Amniotic epithelial cell (primary cell): ENCODE data around the gene GIPC1.

Experiments
- DNase-seq: peaks from one replicate; pipeline ENCODE4 v3.0.0-alpha.2; 2010; ENCODE audit warnings: low read depth

GIPC1 gene

DNA sequence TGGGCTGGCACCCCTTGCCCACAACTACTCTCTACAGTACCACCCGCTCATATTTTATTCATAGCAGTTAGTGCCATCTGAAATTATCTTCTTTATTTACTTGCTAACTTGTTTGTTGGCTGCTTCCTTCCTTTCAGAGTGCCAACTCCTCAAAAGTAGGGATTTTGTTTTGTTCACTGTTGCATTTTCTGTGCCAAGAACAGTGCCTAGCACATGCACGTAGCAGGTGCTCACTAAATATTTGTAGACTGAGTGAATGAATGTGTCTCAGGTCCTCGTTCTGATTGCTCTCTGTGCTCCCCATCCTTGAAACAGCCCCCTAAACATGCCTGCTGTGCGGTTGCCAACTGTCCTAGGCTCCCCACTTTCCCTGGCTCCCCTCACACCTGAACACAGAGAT lies 1.5 kb downstream of the GIPC1 start:
- DNase-seq, result no peak

DNA sequence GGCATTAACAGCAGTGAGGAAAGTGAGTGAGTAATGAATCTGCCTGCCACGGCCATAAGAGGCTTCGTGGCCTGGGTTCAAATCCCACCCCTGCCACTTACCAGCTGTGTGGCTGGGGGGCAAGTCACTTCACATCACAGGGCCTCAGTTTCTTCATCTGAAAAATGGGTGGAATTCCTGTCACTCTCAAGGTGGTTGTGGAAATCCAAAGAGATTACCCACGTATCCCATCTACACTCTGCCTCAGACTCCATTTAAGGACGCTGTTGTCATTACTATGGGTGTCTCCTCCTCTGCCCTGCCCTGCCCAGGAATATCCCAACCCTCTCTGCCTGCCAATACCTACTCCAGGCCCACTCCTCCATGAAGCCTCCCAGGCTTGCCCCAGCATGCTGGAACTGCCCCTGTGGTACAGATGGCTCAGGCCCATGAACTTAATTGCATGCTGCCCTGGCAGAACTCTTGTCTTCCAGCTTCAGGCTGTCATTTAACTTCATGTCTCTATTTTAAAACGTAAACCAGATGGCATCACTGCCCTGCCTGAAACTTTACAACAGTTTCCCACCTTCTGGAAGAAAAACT lies 3.1 kb downstream of the GIPC1 start:
- DNase-seq, result no peak

DNA sequence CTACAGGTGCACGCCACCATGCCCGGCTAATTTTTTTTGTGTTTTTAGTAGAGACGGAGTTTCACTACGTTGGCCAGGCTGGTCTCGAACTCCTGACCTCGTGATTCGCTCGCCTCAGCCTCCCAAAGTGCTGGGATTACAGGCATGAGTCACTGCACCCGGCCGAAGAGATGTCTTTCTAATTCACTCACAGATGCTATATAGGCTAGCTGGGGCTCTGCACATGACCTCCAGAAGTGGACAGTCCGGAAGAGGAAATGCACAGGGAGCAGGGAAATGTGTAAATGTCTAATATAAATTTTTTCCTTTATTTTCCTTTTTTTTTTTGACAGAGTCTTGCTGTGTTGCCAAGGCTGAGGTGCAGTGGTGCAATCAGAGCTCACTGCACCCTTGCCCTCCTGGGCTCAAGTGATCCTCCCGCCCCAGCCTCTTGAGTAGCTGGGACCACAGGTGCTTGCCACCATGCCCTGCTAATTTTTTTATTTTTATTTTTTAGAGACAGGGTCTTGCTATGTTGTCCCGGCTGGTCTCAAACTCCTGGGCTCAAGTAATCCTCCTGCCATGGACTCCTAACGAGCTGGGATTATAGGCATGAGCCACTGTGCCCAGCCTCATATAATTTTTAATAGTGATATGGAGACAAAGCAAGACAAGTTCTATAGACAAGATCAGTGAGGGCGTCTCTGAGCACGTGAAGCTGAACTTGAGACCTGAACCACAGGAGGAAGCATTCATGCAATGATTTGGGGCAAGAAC lies 8.4 kb downstream of the GIPC1 start:
- no peak for DNase-seq

DNA sequence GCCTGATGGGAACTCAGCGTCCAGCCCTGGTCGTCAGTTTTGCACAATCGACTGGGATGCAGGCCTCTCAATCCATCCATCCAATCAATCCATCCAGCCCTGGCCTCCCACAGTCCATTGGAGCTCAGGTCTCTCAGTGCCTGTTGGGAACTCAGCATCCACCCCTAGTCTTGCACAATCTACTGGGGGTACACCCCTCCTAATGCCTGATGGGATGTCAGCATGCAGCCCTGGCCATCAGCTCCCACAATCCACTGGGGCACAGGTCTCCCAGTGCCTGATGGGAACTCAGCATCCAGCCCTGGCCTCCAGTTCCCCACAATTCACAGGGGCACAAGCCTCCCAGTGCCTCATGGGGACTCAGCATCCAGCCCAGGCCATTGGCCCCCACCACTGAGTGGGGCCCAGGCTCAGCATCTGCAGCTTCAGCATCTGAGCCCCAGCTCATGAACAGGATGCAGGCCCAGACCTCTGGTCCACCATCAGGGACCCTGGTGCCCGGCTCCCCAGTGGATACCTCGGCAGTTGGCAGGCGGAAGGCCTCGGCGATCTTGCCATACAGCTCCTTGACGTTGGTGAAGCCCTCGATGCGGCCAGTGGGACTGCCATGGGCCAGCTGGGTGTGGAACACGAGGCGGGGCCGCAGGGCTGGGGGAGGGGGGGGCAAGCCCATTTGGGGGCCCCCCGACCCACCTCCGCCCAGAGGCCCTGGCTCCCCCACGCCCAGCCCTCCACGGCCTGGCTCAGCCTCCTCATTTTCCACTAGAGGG lies 13.6 kb downstream of the GIPC1 start:
- DNase-seq, result no peak

DNA sequence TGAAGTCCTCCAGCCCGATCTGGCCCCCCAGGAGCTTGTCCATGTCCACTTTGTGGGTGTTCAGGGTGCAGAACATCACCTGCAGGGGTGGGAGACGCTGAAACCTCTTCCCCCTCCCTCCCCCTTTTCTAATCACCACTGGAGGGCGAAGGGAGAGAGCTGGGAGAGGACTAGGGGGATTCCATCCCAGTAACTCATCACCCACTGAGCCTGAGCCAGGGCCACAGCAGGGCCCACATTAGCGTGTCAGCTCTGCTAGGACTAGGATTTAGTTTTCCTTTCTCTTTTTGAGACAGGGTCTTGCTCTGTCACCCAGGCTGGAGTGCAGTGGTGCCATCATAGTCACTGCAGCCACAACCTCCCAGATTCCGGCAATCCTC lies 15.2 kb downstream of the GIPC1 start:
- no peak for DNase-seq

DNA sequence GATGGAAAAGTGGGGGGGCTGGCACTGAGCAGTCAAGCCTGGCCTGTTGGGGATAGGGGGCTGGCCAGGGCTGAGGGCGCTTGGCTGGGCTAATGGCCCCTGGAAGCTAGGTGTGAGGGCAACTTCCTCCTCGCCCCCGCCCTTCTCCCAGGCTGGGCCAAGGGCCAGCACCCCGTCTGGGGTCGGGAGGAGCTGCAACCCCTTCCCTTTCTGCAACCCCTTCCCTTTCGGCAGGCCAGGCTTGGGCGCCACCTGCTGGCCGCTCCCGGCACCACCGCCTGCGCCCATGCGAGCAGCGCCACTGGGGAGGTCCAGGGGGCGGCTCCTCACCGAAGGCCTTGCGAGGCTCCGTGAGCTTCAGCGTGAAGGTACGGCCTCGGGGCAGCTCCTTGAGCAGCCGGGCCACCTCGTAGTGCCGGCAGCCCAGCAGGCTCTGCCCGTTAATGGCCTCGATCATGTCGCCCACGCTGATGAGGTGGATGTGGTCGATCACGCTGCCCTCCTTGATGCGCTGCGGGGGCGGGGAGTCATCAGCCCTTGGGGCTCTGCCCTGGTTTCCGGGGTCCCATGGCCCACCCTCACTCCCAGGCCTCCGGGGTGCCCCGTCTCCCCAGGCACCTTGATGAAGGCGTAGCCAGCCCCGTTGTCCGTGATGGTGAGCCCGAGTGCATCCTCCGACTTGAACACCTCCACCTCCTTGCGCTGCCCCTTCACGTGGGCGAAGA lies 15.8 kb downstream of the GIPC1 start:
- no peak for DNase-seq

DNA sequence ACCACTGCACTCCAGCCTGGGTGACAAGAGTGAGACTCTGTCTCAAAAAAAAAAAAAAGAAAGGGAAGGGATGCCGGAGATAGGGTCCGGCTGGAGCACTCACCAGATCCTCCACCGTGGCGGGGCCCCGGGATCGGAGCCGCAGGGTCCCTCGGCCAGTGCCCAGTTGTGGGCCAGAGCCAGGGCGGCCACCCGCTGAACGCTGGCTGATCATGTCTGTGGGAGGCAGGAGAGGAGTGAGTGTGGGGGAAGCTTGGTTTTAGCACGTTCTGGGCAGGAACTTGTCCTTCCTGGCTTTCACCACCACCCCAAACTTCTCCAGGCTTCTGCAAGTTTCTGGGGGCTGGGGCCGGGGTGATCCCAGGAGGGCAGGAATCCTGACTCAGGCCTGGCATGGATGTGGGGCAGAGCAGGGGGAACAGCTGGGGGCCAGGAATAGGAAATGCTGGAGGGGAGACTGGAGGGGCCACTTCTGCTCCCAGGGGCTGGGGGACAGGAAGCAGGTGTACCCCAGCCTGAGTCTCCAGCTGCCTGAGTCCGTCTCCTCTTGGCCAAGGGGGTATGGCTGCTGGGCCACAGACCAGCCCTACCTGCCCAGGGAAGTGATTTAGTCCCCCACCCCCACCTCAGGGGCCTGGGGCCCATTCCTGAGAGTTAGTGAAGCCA lies 16.5 kb downstream of the GIPC1 start:
- DNase-seq, result no peak

DNA sequence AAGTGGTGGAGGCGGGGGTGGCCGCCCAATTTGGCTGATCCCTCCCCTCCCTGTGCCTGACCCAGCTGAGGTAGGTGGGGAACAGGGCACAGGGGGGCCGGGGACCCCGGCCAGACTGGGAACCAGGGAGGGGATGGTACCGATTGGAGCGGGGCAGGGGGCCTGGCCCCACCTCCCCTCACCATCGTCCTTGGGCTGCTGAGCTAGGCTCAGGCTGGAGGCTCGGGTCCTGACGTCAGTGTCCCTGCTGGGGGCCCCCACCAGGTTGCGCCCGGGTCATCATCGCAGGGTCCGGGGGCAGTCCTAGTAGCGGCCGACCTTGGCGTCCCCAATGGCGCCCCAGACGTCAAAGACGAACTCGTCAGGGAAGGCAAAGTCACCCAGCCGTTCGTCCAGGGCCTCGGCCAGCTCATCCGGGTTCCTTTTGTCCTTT lies 17.8 kb downstream of the GIPC1 start:
- no peak for DNase-seq

DNA sequence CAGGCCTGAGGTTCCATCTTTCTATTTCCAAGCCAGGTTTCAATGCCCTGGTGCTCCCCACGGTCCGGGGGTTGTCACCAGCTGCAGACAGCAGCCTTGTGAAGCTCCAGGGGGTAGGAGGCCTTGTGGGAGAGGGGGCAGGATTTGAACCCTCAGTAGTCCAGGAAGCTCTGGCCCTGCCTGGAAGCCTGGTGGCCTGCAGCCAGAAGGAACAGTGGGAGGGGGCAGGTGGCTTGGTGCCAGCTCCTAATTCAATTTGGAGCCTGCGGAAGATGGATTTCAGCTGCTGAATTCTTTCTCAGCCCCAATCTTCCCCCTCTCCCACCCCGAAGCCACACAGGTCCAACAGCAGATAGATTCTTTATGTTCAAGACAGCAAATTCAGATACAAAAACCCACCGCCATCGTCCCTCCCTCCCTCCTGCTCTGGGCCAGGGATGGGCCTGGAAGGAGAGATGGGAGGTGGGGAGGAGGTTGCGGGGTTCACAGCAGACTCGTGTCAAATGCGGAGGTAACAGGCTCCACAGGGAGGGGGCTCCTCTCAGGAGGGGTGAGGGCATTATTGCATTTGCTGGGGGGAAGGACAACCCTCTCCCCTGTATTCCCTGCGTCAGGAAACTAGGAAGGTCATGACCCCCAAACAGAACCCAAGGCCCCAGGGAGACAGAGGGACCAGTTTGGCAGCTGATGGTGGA lies 18.4 kb downstream of the GIPC1 start:
- DNase-seq, result no peak

DNA sequence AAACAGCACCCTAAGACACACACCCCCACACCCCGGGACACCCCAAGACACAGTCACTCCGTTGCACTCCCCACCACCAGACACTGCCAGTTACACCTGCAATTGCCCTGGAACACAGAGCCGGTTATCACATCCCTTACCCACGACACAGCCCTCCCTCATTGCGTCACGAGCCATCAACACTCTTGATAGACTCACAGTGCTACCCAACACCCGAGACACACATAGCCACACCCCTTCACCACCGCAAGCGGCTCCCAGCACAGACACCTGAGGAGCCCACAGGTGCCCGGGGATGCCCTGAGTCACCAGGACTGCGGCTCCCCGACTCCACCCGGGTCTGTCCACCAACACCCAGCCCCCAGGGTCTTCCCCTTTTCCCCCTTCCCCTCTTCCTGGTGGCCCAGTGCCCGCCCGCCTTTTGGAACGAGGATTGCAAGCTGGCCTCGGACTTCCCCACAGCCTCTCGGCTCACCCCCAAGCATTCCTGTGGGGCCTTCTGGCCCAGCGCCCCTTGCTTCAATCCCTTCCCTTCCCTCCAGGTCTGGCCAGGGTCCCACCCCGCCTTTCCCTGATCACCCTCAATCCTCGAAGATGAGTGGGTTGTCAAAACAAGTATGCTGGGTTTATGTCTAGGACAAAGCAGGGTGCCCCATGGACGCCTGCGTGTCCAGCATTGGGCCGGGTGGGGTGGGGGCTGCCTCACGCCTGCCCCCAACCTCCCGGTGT lies 19.1 kb downstream of the GIPC1 start:
- DNase-seq, result peak; percentile 86

DNA sequence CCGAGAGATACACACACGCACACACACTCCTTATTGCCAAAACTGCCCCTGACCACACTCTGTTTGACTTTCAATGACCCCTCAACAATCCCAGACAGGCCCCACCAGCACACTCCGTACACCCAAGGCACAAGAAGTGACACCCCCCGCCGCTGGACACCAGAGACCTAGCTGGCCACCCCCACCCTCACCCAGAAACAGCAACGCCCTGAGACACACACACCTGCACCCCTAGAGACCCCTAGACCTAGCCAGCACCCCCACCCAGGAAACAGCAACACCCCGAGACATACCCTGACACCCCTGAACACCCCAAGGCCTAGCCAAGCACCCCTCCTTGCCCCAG lies 19.6 kb downstream of the GIPC1 start:
- no peak for DNase-seq

DNA sequence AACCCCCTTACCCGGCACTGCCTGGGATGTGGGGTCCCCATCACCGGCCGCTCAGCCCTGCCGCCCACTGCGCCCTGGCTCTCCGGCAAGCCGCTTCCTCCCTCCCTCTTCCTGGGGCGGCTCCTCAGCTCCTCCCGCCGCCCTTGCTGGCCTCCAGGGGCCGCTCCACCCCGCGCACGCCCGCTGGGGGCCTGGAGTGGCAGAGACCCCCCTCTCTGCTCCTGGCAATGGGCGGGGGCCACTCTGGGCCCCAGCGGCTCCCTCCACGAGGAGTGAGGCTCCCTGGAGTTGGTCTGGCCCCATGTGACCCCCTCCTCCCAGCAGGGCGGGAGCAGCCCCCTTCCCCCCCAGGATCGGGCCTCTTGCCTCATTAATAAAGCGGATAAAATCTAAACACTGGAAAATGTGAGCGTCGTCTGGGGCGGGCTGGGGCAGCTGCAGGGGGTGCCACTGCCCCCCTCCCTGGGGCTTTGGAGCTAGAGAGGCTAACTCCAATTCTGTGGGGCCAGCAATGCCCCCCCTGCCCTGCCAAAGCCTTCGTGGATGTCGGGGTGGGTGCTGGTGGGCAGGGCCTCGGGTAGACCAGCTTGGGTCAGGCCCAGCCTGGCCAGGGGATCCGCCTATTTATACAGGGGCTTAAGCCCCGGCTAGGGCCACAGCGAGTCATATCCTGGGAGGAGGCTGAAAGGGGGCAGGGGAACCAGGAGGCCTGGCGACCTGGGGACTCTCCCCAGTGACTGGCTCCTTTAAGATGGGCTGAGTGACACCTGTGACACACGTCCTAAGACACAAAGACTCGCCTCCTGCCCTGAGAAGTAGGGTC lies 20.5 kb downstream of the GIPC1 start, which contains the start of gene PTGER1:
TSS of gene PTGER1 (minus strand) at position 104 of the 823 bp plus-strand sequence. CDS start 1,034 bp downstream, outside the sequence.
- no peak for DNase-seq

DNA sequence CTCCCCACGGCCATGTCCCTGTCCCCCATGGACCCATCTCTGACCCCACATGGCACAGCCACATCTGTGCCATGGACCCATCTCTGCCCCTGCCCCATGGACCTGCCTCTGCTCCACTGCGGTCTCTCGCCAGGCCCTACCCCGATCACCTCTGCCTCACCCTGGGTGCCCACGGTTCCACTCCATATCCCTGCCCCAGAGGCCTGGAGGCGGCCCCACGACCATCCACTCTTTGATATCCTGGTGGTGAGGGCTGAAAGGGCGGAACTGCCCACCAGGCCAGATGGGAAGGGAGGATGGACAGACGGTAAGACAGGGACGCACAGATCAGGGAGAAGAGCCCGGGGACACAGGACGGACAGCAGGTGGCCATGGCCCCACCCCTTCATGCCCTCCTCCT lies 21.1 kb downstream of the GIPC1 start:
- no peak for DNase-seq

DNA sequence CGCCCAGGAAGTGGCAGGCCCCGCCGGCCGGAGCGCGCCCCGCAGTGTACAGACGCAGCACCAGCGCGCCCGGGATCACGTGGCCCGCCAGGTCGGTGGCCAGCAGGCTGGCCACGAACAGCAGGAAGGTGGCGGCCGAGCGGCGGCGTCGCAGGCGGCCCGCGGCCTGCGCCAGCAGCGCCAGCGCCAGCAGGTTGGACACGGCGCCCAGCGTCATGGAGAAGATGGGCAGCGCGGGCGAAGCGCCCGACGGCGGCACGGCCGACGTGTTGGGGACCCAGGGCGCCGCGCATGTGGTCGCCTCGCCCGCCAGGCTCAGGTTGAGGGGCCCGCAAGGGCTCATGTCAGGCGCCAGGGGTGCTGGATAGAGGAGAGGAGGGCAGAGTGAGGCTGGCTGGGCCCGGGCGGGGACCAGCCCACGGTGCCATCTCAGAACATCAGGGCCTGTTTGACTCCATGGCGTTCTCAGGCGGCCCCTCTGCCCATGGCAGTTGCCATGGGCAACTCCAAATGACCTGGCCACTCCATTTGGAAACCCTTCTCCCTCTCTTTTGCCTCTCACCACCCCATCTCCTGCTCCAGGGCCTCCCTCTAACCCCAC lies 21.8 kb downstream of the GIPC1 start:
- no peak for DNase-seq

DNA sequence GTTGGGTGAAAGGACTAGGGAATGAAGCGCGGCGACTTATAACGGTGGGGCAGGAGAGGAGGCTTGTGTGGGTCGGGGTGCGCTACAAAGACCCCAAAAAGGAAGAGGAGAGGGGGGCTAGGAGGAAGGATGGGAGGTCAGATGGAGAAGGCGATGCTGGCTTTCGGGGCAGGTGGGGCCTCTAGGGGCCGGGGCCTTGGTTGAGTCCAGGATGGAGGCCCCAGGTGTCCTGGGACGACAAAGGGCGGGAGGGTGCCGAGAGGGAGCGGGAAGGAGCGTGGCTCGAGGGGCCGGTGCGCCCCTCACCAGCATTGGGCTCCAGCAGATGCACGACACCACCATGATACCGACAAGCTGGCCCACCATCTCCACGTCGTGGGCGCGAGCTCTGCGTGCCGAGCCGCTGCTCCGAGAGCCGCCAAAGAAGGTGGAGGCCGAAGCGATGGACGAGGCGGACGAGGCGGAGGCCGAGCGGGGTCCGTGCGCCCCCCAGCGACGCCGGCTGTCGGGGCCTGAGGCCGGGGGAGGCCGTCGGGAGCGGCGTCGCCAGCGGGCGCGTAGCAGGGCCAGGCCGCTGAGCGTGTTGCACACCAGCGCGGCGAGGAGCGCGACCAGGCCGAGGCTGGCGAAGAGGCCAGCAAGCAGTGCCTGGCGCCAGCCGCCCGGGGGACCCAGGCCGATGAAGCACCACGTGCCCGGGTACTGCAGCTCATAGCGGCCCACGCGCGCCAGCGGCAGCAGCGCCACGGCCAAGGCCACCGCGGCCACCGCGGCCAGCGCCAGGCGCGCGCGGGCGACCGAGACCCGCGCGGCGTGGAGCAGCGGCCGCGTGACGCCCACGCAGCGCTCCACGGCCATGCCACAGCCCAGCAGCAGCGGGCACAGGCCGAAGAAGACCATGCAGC lies 22.6 kb downstream of the GIPC1 start:
- no peak for DNase-seq

DNA sequence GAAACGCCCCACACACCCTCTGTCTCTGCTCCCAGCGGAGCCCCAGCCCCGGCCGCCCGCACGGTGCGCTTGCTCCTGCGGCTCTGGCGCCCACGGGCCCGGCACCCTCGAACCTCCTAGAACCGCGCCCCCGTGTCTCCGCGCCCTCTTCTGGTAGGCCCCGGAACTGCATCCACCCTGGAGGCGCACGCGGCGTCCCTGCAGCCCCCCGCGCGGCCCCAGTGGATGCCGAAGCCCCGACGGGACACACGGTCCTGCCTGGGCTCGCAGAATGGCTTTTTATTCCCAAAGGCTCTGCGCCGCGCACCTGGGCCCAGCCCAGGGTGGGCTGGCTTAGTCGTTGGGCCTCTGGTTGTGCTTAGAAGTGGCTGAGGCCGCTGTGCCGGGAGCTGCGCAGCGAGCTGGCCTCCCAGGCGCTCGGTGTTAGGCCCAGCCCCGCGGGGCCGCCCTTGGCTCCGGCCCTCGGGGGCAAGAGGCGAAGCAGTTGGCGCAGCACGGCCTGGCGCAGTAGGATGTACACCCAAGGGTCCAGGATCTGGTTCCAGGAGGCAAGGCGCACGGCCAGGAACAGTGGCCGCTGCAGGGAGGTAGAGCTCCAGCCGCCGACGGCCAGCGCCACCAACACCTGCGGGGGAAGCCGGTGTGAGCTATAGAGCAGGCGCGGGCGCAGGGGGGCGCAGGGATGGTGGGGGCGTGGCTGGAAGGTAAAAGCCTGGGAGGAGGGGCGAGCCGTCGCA lies 23.6 kb downstream of the GIPC1 start:
- no peak for DNase-seq

DNA sequence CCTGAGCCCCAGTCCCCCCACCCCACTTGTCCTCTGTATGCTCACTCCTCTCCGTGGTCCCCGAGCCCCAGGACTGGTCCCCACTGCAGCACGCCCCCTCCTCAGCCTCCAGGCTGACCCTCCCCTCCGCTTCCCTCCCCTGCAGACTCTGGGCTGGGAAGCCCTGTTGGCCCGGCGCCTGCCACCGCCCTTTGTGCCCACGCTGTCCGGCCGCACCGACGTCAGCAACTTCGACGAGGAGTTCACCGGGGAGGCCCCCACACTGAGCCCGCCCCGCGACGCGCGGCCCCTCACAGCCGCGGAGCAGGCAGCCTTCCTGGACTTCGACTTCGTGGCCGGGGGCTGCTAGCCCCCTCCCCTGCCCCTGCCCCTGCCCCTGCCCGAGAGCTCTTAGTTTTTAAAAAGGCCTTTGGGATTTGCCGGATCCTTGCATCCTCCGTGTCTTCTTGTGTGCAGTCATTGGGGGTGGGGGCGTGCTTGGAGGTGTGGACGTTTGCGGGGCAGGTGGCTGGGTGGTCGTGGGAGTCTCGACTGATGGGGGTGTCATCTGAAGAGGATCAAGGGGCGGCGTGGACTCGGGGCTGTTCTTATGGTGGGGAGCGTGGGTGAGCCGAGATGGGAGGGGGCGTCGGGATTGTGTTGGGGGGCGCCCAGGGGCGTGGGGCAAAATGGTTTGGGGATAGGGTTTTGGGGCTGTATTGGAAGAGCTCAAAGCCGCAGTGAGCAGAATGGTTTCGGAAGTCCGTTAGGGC lies 24.3 kb downstream of the GIPC1 start:
- DNase-seq, result no peak
